Left ventricle myocardium inferior (tissue), 1 donor: ENCODE measurements around the gene ATF1. TPM values are rescaled to one million over a fixed set of nuclear protein-coding genes. Genes with fewer than 3 reads are reported as not detected.

Source experiments
- DNase-seq: peaks from one replicate; pipeline ENCODE4 v3.0.0-alpha.2; 2020
- H3K27ac ChIP-seq: fragments of 200-600 bp; replicated peaks from 2 replicates; pipeline ENCODE4 v1.8.0; 2021
- H3K27me3 ChIP-seq: fragments of 200-600 bp; 2 replicates; pipeline ENCODE4 v1.8.0; 2021; ENCODE audit warnings: low read depth
- H3K36me3 ChIP-seq: fragments of 200-600 bp; 2 replicates; pipeline ENCODE4 v1.8.0; 2021
- H3K4me1 ChIP-seq: fragments of 200-600 bp; 2 replicates; pipeline ENCODE4 v1.8.0; 2021
- H3K4me3 ChIP-seq: fragments of 200-600 bp; 2 replicates; pipeline ENCODE4 v1.8.0; 2021; ENCODE audit warnings: mild to moderate bottlenecking, moderate library complexity
- H3K9me3 ChIP-seq: fragments of 200-600 bp; replicated peaks from 2 replicates; pipeline ENCODE4 v1.8.0; 2021
- intact Hi-C: fragments of 100-400 bp; cut with micrococcal nuclease; formaldehyde crosslinking; loops from one replicate; pipeline ENCODE4 v1.11.0; 2022
- long read RNA-seq: library from polyadenylated mRNA; unstranded; transcript quantifications from one replicate; pipeline ENCODE4 v2.0.0, GENCODE V29; 2021
- total RNA-seq: library from RNA; stranded (reverse); fragmentation: NEBNext Ultra II Directional; extraction: Animal tissue kit (Norgen Biotek cat#: 25700); gene quantifications from one replicate; pipeline ENCODE4 v1.2.1, GENCODE V29; 2021
- TF ChIP-seq, protein P1 (sequence below): fragments of 200-600 bp; IDR thresholded peaks from 2 replicates; pipeline ENCODE4 v1.8.0; 2021; ENCODE audit warnings: antibody characterized with exemption, mild to moderate bottlenecking, borderline replicate concordance
- donor health status: DM: no; HTN: yes; CAD: no; lungs with severe emphysema.

ATF1 gene
- 28.3 TPM for total RNA-seq
- long read RNA-seq, transcript ATF1-201 (7 exons, 2,181 nt): major isoform, 11 of 16 reads
- long read RNA-seq, partial matches to known transcripts: 2 of 16 reads
- long read RNA-seq, other reads (novel, unspliced or antisense): 3 of 16 reads

DNA sequence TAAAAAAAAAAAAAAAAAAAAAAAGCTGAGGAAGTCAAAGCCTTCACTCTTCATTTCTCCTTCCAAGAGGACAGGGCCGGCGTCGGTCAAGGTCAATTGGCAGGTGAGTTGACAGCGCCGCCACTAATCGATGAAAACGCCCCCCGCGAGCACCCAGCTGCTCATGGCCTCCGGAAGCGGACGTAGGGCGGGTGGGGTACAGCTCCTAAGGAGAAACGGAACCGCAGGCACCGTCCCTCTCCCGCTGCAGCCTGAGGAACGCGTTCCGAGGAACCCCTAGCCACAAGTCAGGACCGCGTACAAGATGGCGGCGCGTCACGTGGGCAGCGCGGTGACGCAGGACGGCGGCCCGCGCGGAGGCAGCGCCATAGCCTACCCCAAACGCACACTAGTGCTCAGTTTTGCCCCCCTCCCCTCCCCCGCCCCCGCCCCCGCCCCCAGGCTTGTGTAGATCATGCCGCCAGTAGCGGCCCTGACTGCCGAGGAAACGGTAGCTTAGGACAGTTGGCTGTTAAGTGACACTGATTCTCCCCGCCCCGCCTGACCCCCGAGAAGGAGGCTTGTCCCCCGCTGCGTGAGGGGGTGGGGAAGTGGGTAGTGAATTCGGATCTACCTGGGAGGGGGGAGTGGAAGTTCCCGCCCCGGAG is at the start of gene ATF1:
ATF1 (plus strand) TSS at position 463 of the 647 bp plus-strand sequence. CDS start 16,045 bp downstream, outside the sequence.
- peak within 1 kb of the TSS; percentile 94 for H3K4me3 ChIP-seq
- no peaks in the 10 kb centered on the region for H3K36me3 ChIP-seq
- no peaks in the 10 kb centered on the region for H3K27me3 ChIP-seq
- peak; percentile 91 for DNase-seq
- no peaks in the 10 kb centered on the region for H3K9me3 ChIP-seq
- peak within 1 kb of the TSS; percentile 99 for H3K27ac ChIP-seq
- intact Hi-C loops: no loop called here
- TF ChIP-seq, protein P1, sequence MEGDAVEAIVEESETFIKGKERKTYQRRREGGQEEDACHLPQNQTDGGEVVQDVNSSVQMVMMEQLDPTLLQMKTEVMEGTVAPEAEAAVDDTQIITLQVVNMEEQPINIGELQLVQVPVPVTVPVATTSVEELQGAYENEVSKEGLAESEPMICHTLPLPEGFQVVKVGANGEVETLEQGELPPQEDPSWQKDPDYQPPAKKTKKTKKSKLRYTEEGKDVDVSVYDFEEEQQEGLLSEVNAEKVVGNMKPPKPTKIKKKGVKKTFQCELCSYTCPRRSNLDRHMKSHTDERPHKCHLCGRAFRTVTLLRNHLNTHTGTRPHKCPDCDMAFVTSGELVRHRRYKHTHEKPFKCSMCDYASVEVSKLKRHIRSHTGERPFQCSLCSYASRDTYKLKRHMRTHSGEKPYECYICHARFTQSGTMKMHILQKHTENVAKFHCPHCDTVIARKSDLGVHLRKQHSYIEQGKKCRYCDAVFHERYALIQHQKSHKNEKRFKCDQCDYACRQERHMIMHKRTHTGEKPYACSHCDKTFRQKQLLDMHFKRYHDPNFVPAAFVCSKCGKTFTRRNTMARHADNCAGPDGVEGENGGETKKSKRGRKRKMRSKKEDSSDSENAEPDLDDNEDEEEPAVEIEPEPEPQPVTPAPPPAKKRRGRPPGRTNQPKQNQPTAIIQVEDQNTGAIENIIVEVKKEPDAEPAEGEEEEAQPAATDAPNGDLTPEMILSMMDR: no peak
- H3K4me1 ChIP-seq: peaks cover 63% of the 10 kb centered on the region

- DNase-seq: no peak
- H3K4me3 ChIP-seq: no peak overlapping the region
- no peak overlapping the region for H3K27ac ChIP-seq
- no peaks in the 10 kb centered on the region for H3K27me3 ChIP-seq
- TF ChIP-seq, protein P1: no peak
- intact Hi-C loops: no loop called here
- no peaks in the 10 kb centered on the region for H3K9me3 ChIP-seq
- peaks cover 73% of the 10 kb centered on the region for H3K36me3 ChIP-seq
- peaks cover 6% of the 10 kb centered on the region for H3K4me1 ChIP-seq
These were observed 48.7 kb upstream of the ATF1 start for GRCh38 chr12:50715174-50715573.

DNA sequence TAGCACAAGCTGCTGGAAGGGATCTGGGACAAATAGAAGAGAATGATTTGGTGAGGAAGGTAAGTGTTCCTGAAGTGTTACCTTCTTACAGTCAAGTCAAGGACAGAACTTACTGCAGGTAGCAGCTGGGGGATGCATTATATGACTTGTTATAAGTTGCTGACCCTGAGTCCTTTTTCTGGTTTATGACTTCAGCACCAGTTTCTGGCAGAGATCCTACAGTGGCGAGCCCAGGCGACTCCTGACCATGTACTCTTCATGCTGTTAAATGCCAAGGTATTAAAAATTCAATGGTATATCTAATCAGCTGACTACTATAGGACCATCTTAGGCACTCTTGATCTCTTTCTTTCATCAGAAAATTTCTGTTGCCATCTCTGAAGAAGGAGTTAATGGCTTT is 45.1 kb upstream of the ATF1 start:
- no peak overlapping the region for H3K27ac ChIP-seq
- TF ChIP-seq, protein P1: no peak
- intact Hi-C loops: no loop called here
- H3K4me1 ChIP-seq: peaks cover 5% of the 10 kb centered on the region
- no peak for DNase-seq
- H3K9me3 ChIP-seq: no peaks in the 10 kb centered on the region
- peaks cover 91% of the 10 kb centered on the region for H3K36me3 ChIP-seq
- H3K27me3 ChIP-seq: no peaks in the 10 kb centered on the region
- no peak overlapping the region for H3K4me3 ChIP-seq

DNA sequence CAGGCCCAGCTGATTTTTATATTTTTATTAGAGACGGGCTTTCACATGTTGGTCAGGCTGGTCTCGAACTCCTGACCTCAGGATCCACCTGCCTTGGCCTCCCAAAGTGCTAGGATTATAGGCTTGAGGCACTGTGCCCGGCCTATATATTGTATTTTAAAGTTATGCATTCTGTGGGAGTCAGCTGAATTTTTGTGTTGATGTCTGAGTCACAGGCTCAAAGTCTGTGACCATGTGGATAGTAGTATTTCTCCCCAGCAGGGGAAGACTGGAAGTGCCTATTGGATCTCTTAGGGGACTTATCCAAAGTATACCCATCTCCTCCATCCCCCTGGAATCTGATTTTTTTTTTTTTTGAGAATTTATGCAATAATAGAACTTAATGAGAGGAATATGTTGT is 43.8 kb upstream of the ATF1 start:
- no peak overlapping the region for H3K4me3 ChIP-seq
- H3K9me3 ChIP-seq: no peaks in the 10 kb centered on the region
- H3K27me3 ChIP-seq: no peaks in the 10 kb centered on the region
- TF ChIP-seq, protein P1: no peak
- intact Hi-C loops: no loop called here
- H3K27ac ChIP-seq: no peak overlapping the region
- no peak for DNase-seq
- peaks cover 18% of the 10 kb centered on the region for H3K4me1 ChIP-seq
- peaks cover 92% of the 10 kb centered on the region for H3K36me3 ChIP-seq

- Histone ChIP-seq H3K4me3 (no peak overlapping the region), H3K27ac (no peak overlapping the region), H3K27me3 (no peaks in the 10 kb centered on the region), H3K36me3 (peaks cover 89% of the 10 kb centered on the region), H3K9me3 (no peaks in the 10 kb centered on the region), H3K4me1 (peaks cover 22% of the 10 kb centered on the region)
- DNase-seq: no peak
- intact Hi-C loops: no loop called here
- TF ChIP-seq, protein P1: no peak
These were observed 43.4 kb upstream of the ATF1 start for GRCh38 chr12:50720501-50720900.
